ENCODE measurements around the gene ADGRV1.

DNA sequence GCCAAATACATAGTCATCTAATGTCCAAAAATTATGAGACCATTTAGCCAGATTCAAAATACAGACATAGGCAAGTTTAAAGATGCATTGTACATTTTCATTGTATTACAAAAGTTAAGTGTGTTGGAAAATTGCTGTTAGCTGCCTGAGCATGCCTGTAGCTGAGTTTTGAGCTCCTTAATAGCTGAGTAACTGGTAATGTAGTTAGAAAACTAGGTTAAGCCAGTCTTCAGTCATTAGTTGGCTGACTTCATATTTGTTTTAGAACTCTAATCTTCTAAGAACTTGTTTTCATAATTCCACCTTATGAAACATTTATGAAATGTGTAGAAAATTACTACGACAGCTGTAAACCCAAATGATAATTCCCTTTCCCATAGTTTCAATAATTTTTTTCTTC, 531.2 kb downstream of the ADGRV1 start:
- TF ChIP-seq, protein P1, sequence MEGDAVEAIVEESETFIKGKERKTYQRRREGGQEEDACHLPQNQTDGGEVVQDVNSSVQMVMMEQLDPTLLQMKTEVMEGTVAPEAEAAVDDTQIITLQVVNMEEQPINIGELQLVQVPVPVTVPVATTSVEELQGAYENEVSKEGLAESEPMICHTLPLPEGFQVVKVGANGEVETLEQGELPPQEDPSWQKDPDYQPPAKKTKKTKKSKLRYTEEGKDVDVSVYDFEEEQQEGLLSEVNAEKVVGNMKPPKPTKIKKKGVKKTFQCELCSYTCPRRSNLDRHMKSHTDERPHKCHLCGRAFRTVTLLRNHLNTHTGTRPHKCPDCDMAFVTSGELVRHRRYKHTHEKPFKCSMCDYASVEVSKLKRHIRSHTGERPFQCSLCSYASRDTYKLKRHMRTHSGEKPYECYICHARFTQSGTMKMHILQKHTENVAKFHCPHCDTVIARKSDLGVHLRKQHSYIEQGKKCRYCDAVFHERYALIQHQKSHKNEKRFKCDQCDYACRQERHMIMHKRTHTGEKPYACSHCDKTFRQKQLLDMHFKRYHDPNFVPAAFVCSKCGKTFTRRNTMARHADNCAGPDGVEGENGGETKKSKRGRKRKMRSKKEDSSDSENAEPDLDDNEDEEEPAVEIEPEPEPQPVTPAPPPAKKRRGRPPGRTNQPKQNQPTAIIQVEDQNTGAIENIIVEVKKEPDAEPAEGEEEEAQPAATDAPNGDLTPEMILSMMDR (conservative IDR thresholded peaks at IDR 0.05; ENCODE audit: low read length), result no peak
- no peak for TF ChIP-seq EZH2phosphoT487 (IDR thresholded peaks at IDR 0.05; ENCODE audit: borderline replicate concordance)

Data from Loucy (cell line).